Suprapubic skin (tissue), 4 donors: ENCODE data around the gene WFIKKN1. TPM values are rescaled to one million over a fixed set of nuclear protein-coding genes. Genes with fewer than 3 reads are reported as not detected.

Experiments
- DNase-seq, 2 donors: peaks; one replicate each; pipeline ENCODE4 v3.0.0-alpha.2; 2019; ENCODE audit warnings: low spot score in 2 of 2
- H3K27ac ChIP-seq: fragments of 200-600 bp; sonication (generic); one replicate; pipeline ENCODE4 v1.5.1; 2019
- H3K27me3 ChIP-seq: fragments of 200-600 bp; sonication (generic); one replicate; pipeline ENCODE4 v1.5.1; 2019
- H3K36me3 ChIP-seq: fragments of 200-600 bp; sonication (generic); one replicate; pipeline ENCODE4 v1.5.1; 2019
- H3K4me1 ChIP-seq: fragments of 200-600 bp; sonication (generic); one replicate; pipeline ENCODE4 v1.5.1; 2019
- H3K4me3 ChIP-seq: fragments of 200-600 bp; sonication (generic); one replicate; pipeline ENCODE4 v1.5.1; 2019; ENCODE audit warnings: mild to moderate bottlenecking
- H3K9me3 ChIP-seq: fragments of 200-600 bp; sonication (generic); one replicate; pipeline ENCODE4 v1.5.1; 2019
- EP300 ChIP-seq: sonication (generic); formaldehyde crosslinking; IDR thresholded peaks from one replicate; pipeline ENCODE4 v1.6.1; 2017; ENCODE audit warnings: antibody characterized with exemption
- POLR2A ChIP-seq, 2 donors: fragments of 450-650 bp; IDR thresholded peaks; one replicate each; pipeline ENCODE4 v1.6.1; 2017; ENCODE audit warnings: antibody characterized with exemption in 2 of 2, mild to moderate bottlenecking in 2 of 2, moderate library complexity in 2 of 2
- POLR2AphosphoS5 ChIP-seq, 3 donors: sonication (generic); formaldehyde crosslinking; IDR thresholded peaks; one replicate each; pipeline ENCODE4 v1.6.1; 2017; ENCODE audit warnings: antibody characterized with exemption in 3 of 3
- WGBS: methylation state at CpG from one replicate; pipeline ENCODE4 v1.1.5; 2018; 5-methylcytosine and 5-hydroxymethylcytosine counted together
- total RNA-seq, 4 donors: library from RNA; depleted of rRNA; stranded (reverse); fragments of >200 nt; gene quantifications; one replicate each; pipeline ENCODE4 v1.1.0, GENCODE V29; 2016
- TF ChIP-seq, protein P1 (sequence below), 2 donors: fragments of 200-600 bp in 1 of 2; fragments of 450-650 bp in 1 of 2; sonication (generic) in 1 of 2; IDR thresholded peaks; one replicate each; pipeline ENCODE4 v1.5.1; 2016 to 2019; ENCODE audit warnings: antibody characterized with exemption in 2 of 2, mild to moderate bottlenecking in 1 of 2, moderate library complexity in 1 of 2

Gene WFIKKN1
- total RNA-seq, 4 donors from 2014 or later: 1.2 to 12.6 (median 4.6) TPM

- H3K9me3 ChIP-seq: no peaks in the 10 kb centered on the region
- no peaks in the 10 kb centered on the region for H3K27me3 ChIP-seq
- H3K4me1 ChIP-seq: peaks cover 27% of the 10 kb centered on the region
- no peak for DNase-seq
- H3K27ac ChIP-seq: no peak overlapping the region
- 65% methylated on average over 10 of the region's 22 CpGs for WGBS
- H3K4me3 ChIP-seq: peak overlapping the region; percentile 84
- peaks cover 34% of the 10 kb centered on the region for H3K36me3 ChIP-seq
- TF ChIP-seq, protein P1, sequence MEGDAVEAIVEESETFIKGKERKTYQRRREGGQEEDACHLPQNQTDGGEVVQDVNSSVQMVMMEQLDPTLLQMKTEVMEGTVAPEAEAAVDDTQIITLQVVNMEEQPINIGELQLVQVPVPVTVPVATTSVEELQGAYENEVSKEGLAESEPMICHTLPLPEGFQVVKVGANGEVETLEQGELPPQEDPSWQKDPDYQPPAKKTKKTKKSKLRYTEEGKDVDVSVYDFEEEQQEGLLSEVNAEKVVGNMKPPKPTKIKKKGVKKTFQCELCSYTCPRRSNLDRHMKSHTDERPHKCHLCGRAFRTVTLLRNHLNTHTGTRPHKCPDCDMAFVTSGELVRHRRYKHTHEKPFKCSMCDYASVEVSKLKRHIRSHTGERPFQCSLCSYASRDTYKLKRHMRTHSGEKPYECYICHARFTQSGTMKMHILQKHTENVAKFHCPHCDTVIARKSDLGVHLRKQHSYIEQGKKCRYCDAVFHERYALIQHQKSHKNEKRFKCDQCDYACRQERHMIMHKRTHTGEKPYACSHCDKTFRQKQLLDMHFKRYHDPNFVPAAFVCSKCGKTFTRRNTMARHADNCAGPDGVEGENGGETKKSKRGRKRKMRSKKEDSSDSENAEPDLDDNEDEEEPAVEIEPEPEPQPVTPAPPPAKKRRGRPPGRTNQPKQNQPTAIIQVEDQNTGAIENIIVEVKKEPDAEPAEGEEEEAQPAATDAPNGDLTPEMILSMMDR (IDR thresholded peaks at IDR 0.05): no peak
- no peak for TF ChIP-seq POLR2AphosphoS5 (IDR thresholded peaks at IDR 0.05)
- TF ChIP-seq POLR2A (IDR thresholded peaks at IDR 0.05): no peak
- no peak for TF ChIP-seq EP300
Observed at GRCh38 chr16:667113-667779, 36.5 kb downstream of the WFIKKN1 start.

GRCh38 chr16:667780-668518, 37.2 kb downstream of the WFIKKN1 start, which contains the start of gene RHOT2:
Gene RHOT2, plus strand, starts transcription at chr16:668132. Its CDS starts 68 bp downstream, at chr16:668200.
- Histone ChIP-seq H3K36me3 (peaks cover 41% of the 10 kb centered on the region), H3K4me3 (peak within 1 kb of the TSS; percentile 84), H3K9me3 (no peaks in the 10 kb centered on the region), H3K4me1 (peaks cover 27% of the 10 kb centered on the region), H3K27ac (peak within 1 kb of the TSS; percentile 77), H3K27me3 (no peaks in the 10 kb centered on the region)
- WGBS: 0% methylated on average over 12 of the region's 78 CpGs
- TF ChIP-seq POLR2A (IDR thresholded peaks at IDR 0.05) (peak in 1 of 2 donors; percentile 51), EP300 (no peak), POLR2AphosphoS5 (IDR thresholded peaks at IDR 0.05) (peak in 2 of 3 donors; percentile 61 to 76)
- TF ChIP-seq, protein P1 (IDR thresholded peaks at IDR 0.05): peak; percentile 81 to 97
- DNase-seq: peak; percentile 94 to 96

GRCh38 chr16:668519-669171, 37.9 kb downstream of the WFIKKN1 start:
- no CpG with 5 or more reads among the region's 50 CpGs for WGBS
- Histone ChIP-seq H3K4me3 (peak overlapping the region; percentile 84), H3K27me3 (no peaks in the 10 kb centered on the region), H3K27ac (peak overlapping the region; percentile 77), H3K4me1 (peaks cover 27% of the 10 kb centered on the region), H3K36me3 (peaks cover 48% of the 10 kb centered on the region), H3K9me3 (no peaks in the 10 kb centered on the region)
- DNase-seq: no peak
- TF ChIP-seq, protein P1 (IDR thresholded peaks at IDR 0.05): no peak
- TF ChIP-seq POLR2AphosphoS5 (IDR thresholded peaks at IDR 0.05) (no peak), POLR2A (IDR thresholded peaks at IDR 0.05) (no peak), EP300 (no peak)

DNA sequence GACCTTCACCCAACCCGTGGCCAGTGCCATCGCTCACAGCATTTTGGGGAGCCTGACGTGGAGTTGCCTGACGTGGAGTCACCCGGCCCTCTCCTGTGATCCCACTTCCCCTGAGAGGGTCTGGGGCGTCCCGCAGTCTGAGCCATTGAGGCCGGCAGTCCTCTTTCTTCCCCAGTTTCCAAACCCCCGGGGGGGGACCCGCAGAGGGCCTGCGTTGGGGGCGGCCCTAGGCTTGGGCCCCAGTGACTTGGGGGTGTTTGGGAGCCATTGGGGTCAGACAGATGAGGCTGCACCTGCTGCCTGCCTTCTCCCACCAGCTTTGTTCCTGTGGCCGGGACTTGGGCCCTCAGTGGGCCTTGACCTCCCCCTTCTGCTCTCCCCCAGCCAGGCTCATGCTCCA, 38.9 kb downstream of the WFIKKN1 start:
- Histone ChIP-seq H3K27ac (no peak overlapping the region), H3K4me3 (no peak overlapping the region), H3K36me3 (peaks cover 51% of the 10 kb centered on the region), H3K9me3 (no peaks in the 10 kb centered on the region), H3K27me3 (no peaks in the 10 kb centered on the region), H3K4me1 (peaks cover 27% of the 10 kb centered on the region)
- WGBS: 84% methylated on average over 6 of the region's 13 CpGs
- TF ChIP-seq POLR2AphosphoS5 (IDR thresholded peaks at IDR 0.05): no peak
- no peak for TF ChIP-seq EP300
- TF ChIP-seq, protein P1 (IDR thresholded peaks at IDR 0.05): no peak
- no peak for DNase-seq
